ENCODE data around the gene TNNT1. TPM values are rescaled to one million over a fixed set of nuclear protein-coding genes. Genes with fewer than 3 reads are reported as not detected.

The TNNT1 gene
- total RNA-seq, 4 donors from 2014 or later, result 1.6 to 4.1 TPM; not detected in 2

DNA sequence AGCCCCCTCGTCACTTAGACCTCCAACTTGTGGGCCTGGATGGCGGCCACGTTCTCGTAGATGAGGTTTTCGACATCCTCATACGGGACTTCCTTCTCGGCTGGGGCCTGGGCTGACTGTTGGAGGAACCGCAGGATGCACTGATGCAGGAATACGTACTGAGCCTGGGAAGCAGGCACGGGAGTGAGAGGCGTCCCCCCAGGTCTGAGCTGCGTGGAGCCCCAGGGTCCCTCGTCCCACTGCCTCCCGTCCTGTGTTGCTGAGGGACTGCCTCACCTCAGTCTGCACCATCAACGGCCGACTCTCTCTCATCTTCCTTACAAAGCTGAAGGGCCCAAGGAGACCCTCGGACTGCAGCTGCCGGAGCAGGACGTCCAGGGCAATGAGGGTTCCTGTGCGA, 32.7 kb upstream of the TNNT1 start:
- in situ Hi-C loops (cut with MboI; ENCODE audit: low pct_ligation_motif_present in 1 of 4, low pct_unique_long_range_greater_than_20kb in 1 of 4, low sequenced_read_pairs in 3 of 4), result no loop called here
- 94% methylated on average over 20 of the region's 20 CpGs; no CpG with 5 or more reads in 1 of the 2 donors for WGBS, 2 donors (ENCODE audit: low coverage in 1 of 2)
- DNase-seq, result no peak
- no peak for TF ChIP-seq EP300 (IDR thresholded peaks at IDR 0.05; ENCODE audit: low read depth)
- no peak for TF ChIP-seq POLR2A (IDR thresholded peaks at IDR 0.05)
- TF ChIP-seq CTCF (IDR thresholded peaks at IDR 0.05), result no peak
- no peak for TF ChIP-seq POLR2AphosphoS5 (IDR thresholded peaks at IDR 0.05)
- Histone ChIP-seq H3K27ac (no peak overlapping the region), H3K4me1 (peaks cover 11 to 17% (median 15%) of the 10 kb centered on the region in 4 donors), H3K9me3 (no peaks in the 10 kb centered on the region), H3K27me3 (peaks cover 62% of the 10 kb centered on the region), H3K36me3 (no peaks in the 10 kb centered on the region), H3K4me3 (no peak overlapping the region)
- intact Hi-C loops (cut with DNase I; ENCODE audit: low total_unique reads), result no loop called here

DNA sequence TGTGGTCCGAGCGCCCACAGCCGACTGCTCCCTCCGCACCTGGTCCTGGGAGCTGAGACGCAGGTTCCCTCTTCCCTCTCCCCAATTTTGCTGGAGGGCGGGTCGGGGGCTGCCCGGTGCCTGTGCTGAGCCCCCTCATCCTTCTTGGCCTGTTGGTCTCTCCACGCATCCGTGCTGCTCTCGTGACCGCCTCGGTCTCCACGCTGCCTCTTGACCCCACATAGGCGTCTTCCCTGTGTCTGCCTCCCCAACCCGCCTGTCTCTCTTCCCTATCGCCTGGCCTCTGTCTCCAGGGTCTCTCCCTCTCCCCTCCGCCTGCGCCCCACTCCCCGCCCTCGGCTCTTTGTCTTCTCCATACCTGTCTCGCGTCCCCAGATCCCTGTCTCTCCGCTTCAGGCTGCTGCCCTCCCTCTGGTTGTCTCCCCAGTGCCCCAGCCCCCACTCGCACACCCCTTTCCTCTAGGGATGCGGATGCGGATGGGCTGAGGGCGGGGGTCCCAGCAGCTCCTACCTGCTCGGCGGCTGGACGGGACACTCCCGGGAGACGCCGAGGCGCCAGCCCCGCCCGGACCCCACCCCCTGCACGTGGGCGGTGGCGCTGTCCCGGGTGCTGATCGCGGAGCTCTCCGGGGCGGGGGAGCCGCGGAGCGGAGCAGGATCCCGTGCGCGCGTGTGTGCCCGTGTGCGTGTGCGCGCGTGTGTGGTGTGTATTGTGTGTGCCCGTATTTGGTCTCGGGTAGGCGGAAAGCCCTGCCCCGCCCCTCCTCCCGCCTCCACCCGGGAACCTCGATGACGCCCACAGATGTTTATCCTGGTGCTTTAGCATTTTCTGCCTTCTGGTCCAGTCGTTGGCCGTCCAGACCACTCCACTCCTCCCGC, 30.8 kb upstream of the TNNT1 start, which contains the start of gene SYT5:
SYT5 (minus strand) TSS at position 684 of the 879 bp plus-strand sequence. CDS start 1,248 bp downstream, outside the sequence.
- H3K27ac ChIP-seq, result no peak within 1 kb of the TSS
- DNase-seq, result peak; percentile 46
- WGBS, 2 donors (ENCODE audit: low coverage in 1 of 2), result 2 to 5% methylated on average over 6 to 42 of the region's 68 CpGs
- intact Hi-C loops (cut with DNase I; ENCODE audit: low total_unique reads) (no loop called here), in situ Hi-C loops (cut with MboI; ENCODE audit: low pct_ligation_motif_present in 1 of 4, low pct_unique_long_range_greater_than_20kb in 1 of 4, low sequenced_read_pairs in 3 of 4) (no loop called here)
- peak within 1 kb of the TSS in 2 of 4 donors; percentile 9 to 10 for H3K4me3 ChIP-seq
- TF ChIP-seq CTCF (IDR thresholded peaks at IDR 0.05) (no peak), POLR2AphosphoS5 (IDR thresholded peaks at IDR 0.05) (no peak), EP300 (IDR thresholded peaks at IDR 0.05; ENCODE audit: low read depth) (no peak), POLR2A (IDR thresholded peaks at IDR 0.05) (no peak)
- H3K27me3 ChIP-seq, result peaks cover 81% of the 10 kb centered on the region
- H3K4me1 ChIP-seq, result peaks cover 11 to 17% (median 15%) of the 10 kb centered on the region in 4 donors
- H3K9me3 ChIP-seq, result no peaks in the 10 kb centered on the region
- H3K36me3 ChIP-seq, result no peaks in the 10 kb centered on the region

DNA sequence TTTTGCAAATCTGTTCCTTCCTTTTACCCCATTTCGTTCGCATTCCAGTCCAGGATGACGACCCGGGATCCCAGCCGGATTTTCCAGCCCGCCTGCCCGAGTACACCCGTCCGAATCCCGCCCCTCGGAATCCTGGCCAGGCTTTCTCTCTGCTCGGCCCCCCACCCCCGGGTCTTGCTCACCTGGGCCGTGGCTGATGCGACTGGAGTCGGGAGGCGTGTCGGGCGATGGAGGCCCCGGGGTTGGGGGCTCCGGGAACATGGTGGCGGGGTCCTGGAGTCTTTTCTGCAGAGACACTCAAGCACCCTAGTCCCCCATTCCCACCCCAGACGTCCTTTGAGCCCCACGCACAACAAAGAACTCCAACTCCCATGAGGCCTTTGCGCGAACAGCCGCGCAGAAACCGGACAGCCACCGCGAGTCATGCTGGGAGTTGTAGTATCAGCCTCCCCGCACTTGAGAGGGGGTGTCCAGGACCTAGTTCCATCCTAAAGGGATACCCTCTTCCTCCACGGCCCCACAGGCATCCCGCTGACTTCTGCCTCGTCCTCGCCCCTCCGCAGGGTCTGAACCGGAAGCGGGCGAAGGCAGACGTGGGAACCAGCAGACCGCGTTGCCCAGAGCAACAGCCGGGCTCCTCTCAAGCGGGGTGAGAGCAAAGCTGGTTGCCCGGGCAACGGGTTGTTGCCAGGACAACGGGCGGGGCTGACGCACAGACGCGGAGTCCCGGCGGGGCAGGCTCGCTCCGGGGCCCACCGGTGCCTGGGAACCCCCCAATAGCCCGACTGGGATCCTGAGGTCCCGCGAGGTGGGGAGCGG, 30.0 kb upstream of the TNNT1 start:
- no peak for TF ChIP-seq POLR2AphosphoS5 (IDR thresholded peaks at IDR 0.05)
- no peak for TF ChIP-seq EP300 (IDR thresholded peaks at IDR 0.05; ENCODE audit: low read depth)
- no peak for TF ChIP-seq CTCF (IDR thresholded peaks at IDR 0.05)
- TF ChIP-seq POLR2A (IDR thresholded peaks at IDR 0.05), result no peak
- in situ Hi-C loops (cut with MboI; ENCODE audit: low pct_ligation_motif_present in 1 of 4, low pct_unique_long_range_greater_than_20kb in 1 of 4, low sequenced_read_pairs in 3 of 4), result no loop called here
- DNase-seq, result peak; percentile 68
- intact Hi-C loops (cut with DNase I; ENCODE audit: low total_unique reads), result no loop called here
- Histone ChIP-seq H3K27me3 (peaks cover 89% of the 10 kb centered on the region), H3K4me1 (peaks cover 11 to 21% (median 16%) of the 10 kb centered on the region in 4 donors), H3K36me3 (no peaks in the 10 kb centered on the region), H3K9me3 (no peaks in the 10 kb centered on the region), H3K27ac (no peak overlapping the region), H3K4me3 (peak overlapping the region in 2 of 4 donors; percentile 9 to 10)
- 16% methylated on average over 42 of the region's 61 CpGs; no CpG with 5 or more reads in 1 of the 2 donors for WGBS, 2 donors (ENCODE audit: low coverage in 1 of 2)

GRCh38 chr19:55176076-55176475, 27.1 kb upstream of the TNNT1 start:
- no peak for TF ChIP-seq POLR2A (IDR thresholded peaks at IDR 0.05)
- no peak for TF ChIP-seq CTCF (IDR thresholded peaks at IDR 0.05)
- TF ChIP-seq EP300 (IDR thresholded peaks at IDR 0.05; ENCODE audit: low read depth), result no peak
- no peak for TF ChIP-seq POLR2AphosphoS5 (IDR thresholded peaks at IDR 0.05)
- Histone ChIP-seq H3K9me3 (no peaks in the 10 kb centered on the region), H3K4me1 (peaks cover 18 to 28% (median 26%) of the 10 kb centered on the region in 4 donors), H3K36me3 (no peaks in the 10 kb centered on the region), H3K27me3 (peaks cover 100% of the 10 kb centered on the region), H3K4me3 (no peak overlapping the region), H3K27ac (no peak overlapping the region)
- DNase-seq, result no peak
- WGBS, 2 donors (ENCODE audit: low coverage in 1 of 2), result 23% methylated on average over 2 of the region's 2 CpGs; no CpG with 5 or more reads in 1 of the 2 donors
- intact Hi-C loops (cut with DNase I; ENCODE audit: low total_unique reads), result no loop called here
- in situ Hi-C loops (cut with MboI; ENCODE audit: low pct_ligation_motif_present in 1 of 4, low pct_unique_long_range_greater_than_20kb in 1 of 4, low sequenced_read_pairs in 3 of 4), result no loop called here

All from transverse colon (tissue), 4 donors.